Karpas-422 (cell line): ENCODE results near the gene SMOC1. TPM values are rescaled to one million over a fixed set of nuclear protein-coding genes. Genes with fewer than 3 reads are reported as not detected.

Source experiments
- DNase-seq: peaks from one replicate; pipeline ENCODE4 v3.0.0-alpha.2; 2015
- H2AFZ ChIP-seq: fragments of 200-600 bp; sonication (generic); 2 replicates; pipeline ENCODE4 v1.6.1; 2014; ENCODE audit warnings: antibody characterized with exemption, low read length, mixed read lengths
- H3K27ac ChIP-seq: fragments of 200-600 bp; sonication (generic); 2 replicates; pipeline ENCODE4 v1.5.1; 2014; ENCODE audit warnings: mild to moderate bottlenecking, low read length, moderate library complexity
- H3K27me3 ChIP-seq: fragments of 200-600 bp; sonication (generic); 2 replicates; pipeline ENCODE4 v1.6.1; 2014; ENCODE audit warnings: low read length, mixed read lengths
- H3K36me3 ChIP-seq: fragments of 200-600 bp; sonication (generic); 2 replicates; pipeline ENCODE4 v1.6.1; 2014; ENCODE audit warnings: low read length, mixed read lengths; ENCODE audit not compliant: insufficient read depth
- H3K4me1 ChIP-seq: fragments of 200-600 bp; sonication (generic); 2 replicates; pipeline ENCODE4 v1.6.1; 2014; ENCODE audit warnings: mild to moderate bottlenecking, low read length, mixed read lengths
- H3K4me2 ChIP-seq: fragments of 200-600 bp; sonication (generic); 2 replicates; pipeline ENCODE4 v1.6.1; 2014; ENCODE audit warnings: low read length, low read depth, mild to moderate bottlenecking; ENCODE audit not compliant: poor library complexity, severe bottlenecking
- H3K4me3 ChIP-seq: fragments of 200-600 bp; sonication (generic); 2 replicates; pipeline ENCODE4 v1.5.1; 2014; ENCODE audit warnings: mild to moderate bottlenecking, antibody characterized with exemption, low read length, mixed read lengths
- H3K79me2 ChIP-seq: fragments of 200-600 bp; sonication (generic); 2 replicates; pipeline ENCODE4 v1.6.1; 2014; ENCODE audit warnings: mild to moderate bottlenecking, low read length, mixed read lengths
- H3K9ac ChIP-seq: fragments of 200-600 bp; sonication (generic); 2 replicates; pipeline ENCODE4 v1.6.0; 2014; ENCODE audit warnings: low read length
- H3K9me2 ChIP-seq: fragments of 200-600 bp; sonication (generic), shearing (Covaris generic); replicated peaks from 2 replicates; pipeline ENCODE4 v1.6.0; 2014; ENCODE audit warnings: mild to moderate bottlenecking, low read length, moderate library complexity; ENCODE audit not compliant: insufficient read depth
- H3K9me3 ChIP-seq: fragments of 300-700, 200-600 bp; sonication (generic); 2 replicates; pipeline ENCODE4 v1.6.1; 2014; ENCODE audit warnings: low read length, mixed read lengths
- H4K20me1 ChIP-seq: fragments of 200-600 bp; sonication (generic); 2 replicates; pipeline ENCODE4 v1.6.1; 2014; ENCODE audit warnings: mild to moderate bottlenecking, antibody characterized with exemption, low read length, low read depth; ENCODE audit not compliant: insufficient read depth
- total RNA-seq: library from RNA; depleted of rRNA; stranded (reverse); fragments of >200 nt; shearing (Covaris generic); gene quantifications from 2 replicates; pipeline ENCODE4 v1.2.3, GENCODE V29; 2014; ENCODE audit warnings: low replicate concordance

The SMOC1 gene
- total RNA-seq, 1 experiment from 2014 or later, result not detected

GRCh38 chr14:69980457-69981425, 101.5 kb downstream of the SMOC1 start:
- no peak overlapping the region for H3K4me3 ChIP-seq
- no peak overlapping the region for H3K4me2 ChIP-seq
- H3K4me1 ChIP-seq, result no peaks in the 10 kb centered on the region
- H3K79me2 ChIP-seq, result no peaks in the 10 kb centered on the region
- H2AFZ ChIP-seq, result no peak overlapping the region
- H4K20me1 ChIP-seq, result no peaks in the 10 kb centered on the region
- no peaks in the 10 kb centered on the region for H3K9me2 ChIP-seq
- no peaks in the 10 kb centered on the region for H3K9me3 ChIP-seq
- no peaks in the 10 kb centered on the region for H3K27me3 ChIP-seq
- DNase-seq, result no peak
- no peak overlapping the region for H3K27ac ChIP-seq
- no peak overlapping the region for H3K9ac ChIP-seq
- no peaks in the 10 kb centered on the region for H3K36me3 ChIP-seq

- DNase-seq, result no peak
- Histone ChIP-seq H4K20me1 (no peaks in the 10 kb centered on the region), H3K79me2 (no peaks in the 10 kb centered on the region), H3K4me2 (no peak overlapping the region), H3K9ac (no peak overlapping the region), H3K4me3 (no peak overlapping the region), H3K9me3 (no peaks in the 10 kb centered on the region), H3K36me3 (no peaks in the 10 kb centered on the region), H3K4me1 (no peaks in the 10 kb centered on the region), H3K27ac (no peak overlapping the region), H2AFZ (no peak overlapping the region), H3K9me2 (no peaks in the 10 kb centered on the region), H3K27me3 (no peaks in the 10 kb centered on the region)
Measured at GRCh38 chr14:69982220-69982839, 103.1 kb downstream of the SMOC1 start.

- H3K4me1 ChIP-seq, result no peaks in the 10 kb centered on the region
- no peaks in the 10 kb centered on the region for H4K20me1 ChIP-seq
Measured at GRCh38 chr14:69982886-69983285, 103.7 kb downstream of the SMOC1 start.

GRCh38 chr14:69983317-69983716, 104.1 kb downstream of the SMOC1 start:
- Histone ChIP-seq H3K9ac (no peak overlapping the region), H4K20me1 (no peaks in the 10 kb centered on the region), H3K79me2 (no peaks in the 10 kb centered on the region), H3K27me3 (no peaks in the 10 kb centered on the region), H3K4me2 (no peak overlapping the region), H3K36me3 (no peaks in the 10 kb centered on the region), H3K27ac (no peak overlapping the region), H3K9me2 (no peaks in the 10 kb centered on the region), H3K9me3 (no peaks in the 10 kb centered on the region), H3K4me3 (no peak overlapping the region), H3K4me1 (no peaks in the 10 kb centered on the region), H2AFZ (no peak overlapping the region)
- no peak for DNase-seq

More at GRCh38 chr14:69982886-69983285, 103.7 kb downstream of the SMOC1 start:
- DNase-seq, result no peak
- Histone ChIP-seq H3K79me2 (no peaks in the 10 kb centered on the region), H3K27me3 (no peaks in the 10 kb centered on the region), H3K9me3 (no peaks in the 10 kb centered on the region), H3K9me2 (no peaks in the 10 kb centered on the region), H3K4me3 (no peak overlapping the region), H3K36me3 (no peaks in the 10 kb centered on the region), H2AFZ (no peak overlapping the region), H3K4me2 (no peak overlapping the region), H3K27ac (no peak overlapping the region), H3K9ac (no peak overlapping the region)

GRCh38 chr14:69985463-69985862, 106.2 kb downstream of the SMOC1 start:
- no peaks in the 10 kb centered on the region for H3K9me2 ChIP-seq

GRCh38 chr14:69986336-69986735, 107.1 kb downstream of the SMOC1 start:
- H3K4me2 ChIP-seq, result no peak overlapping the region
- H3K79me2 ChIP-seq, result no peaks in the 10 kb centered on the region
- H3K27ac ChIP-seq, result no peak overlapping the region
- H3K27me3 ChIP-seq, result no peaks in the 10 kb centered on the region
- H3K4me3 ChIP-seq, result no peak overlapping the region
- H3K4me1 ChIP-seq, result no peaks in the 10 kb centered on the region
- H3K9me2 ChIP-seq, result no peaks in the 10 kb centered on the region
- no peak for DNase-seq
- H3K36me3 ChIP-seq, result no peaks in the 10 kb centered on the region
- H3K9me3 ChIP-seq, result no peaks in the 10 kb centered on the region
- no peaks in the 10 kb centered on the region for H4K20me1 ChIP-seq
- no peak overlapping the region for H3K9ac ChIP-seq
- no peak overlapping the region for H2AFZ ChIP-seq

More at GRCh38 chr14:69985463-69985862, 106.2 kb downstream of the SMOC1 start:
- no peaks in the 10 kb centered on the region for H3K36me3 ChIP-seq
- no peaks in the 10 kb centered on the region for H4K20me1 ChIP-seq
- H3K4me3 ChIP-seq, result no peak overlapping the region
- no peaks in the 10 kb centered on the region for H3K4me1 ChIP-seq
- H2AFZ ChIP-seq, result no peak overlapping the region
- DNase-seq, result no peak
- no peaks in the 10 kb centered on the region for H3K79me2 ChIP-seq
- no peak overlapping the region for H3K27ac ChIP-seq
- no peak overlapping the region for H3K4me2 ChIP-seq
- no peak overlapping the region for H3K9ac ChIP-seq
- H3K9me3 ChIP-seq, result no peaks in the 10 kb centered on the region
- no peaks in the 10 kb centered on the region for H3K27me3 ChIP-seq

GRCh38 chr14:69987406-69988121, 108.3 kb downstream of the SMOC1 start:
- no peak overlapping the region for H3K4me2 ChIP-seq
- no peak overlapping the region for H3K27ac ChIP-seq
- H3K9ac ChIP-seq, result no peak overlapping the region
- no peaks in the 10 kb centered on the region for H3K9me2 ChIP-seq
- DNase-seq, result no peak
- H2AFZ ChIP-seq, result no peak overlapping the region
- H3K4me3 ChIP-seq, result no peak overlapping the region
- H3K9me3 ChIP-seq, result no peaks in the 10 kb centered on the region
- H3K27me3 ChIP-seq, result no peaks in the 10 kb centered on the region
- no peaks in the 10 kb centered on the region for H3K4me1 ChIP-seq
- H3K36me3 ChIP-seq, result no peaks in the 10 kb centered on the region
- H4K20me1 ChIP-seq, result no peaks in the 10 kb centered on the region
- H3K79me2 ChIP-seq, result no peaks in the 10 kb centered on the region

GRCh38 chr14:69988979-69989378, 109.8 kb downstream of the SMOC1 start:
- no peak overlapping the region for H3K4me3 ChIP-seq
- H3K27ac ChIP-seq, result no peak overlapping the region
- H3K9me3 ChIP-seq, result no peaks in the 10 kb centered on the region
- no peaks in the 10 kb centered on the region for H3K27me3 ChIP-seq
- H4K20me1 ChIP-seq, result no peaks in the 10 kb centered on the region
- no peak for DNase-seq
- H3K4me2 ChIP-seq, result no peak overlapping the region
- H3K9ac ChIP-seq, result no peak overlapping the region
- H3K4me1 ChIP-seq, result no peaks in the 10 kb centered on the region
- H2AFZ ChIP-seq, result no peak overlapping the region
- no peaks in the 10 kb centered on the region for H3K36me3 ChIP-seq
- H3K79me2 ChIP-seq, result no peaks in the 10 kb centered on the region
- no peaks in the 10 kb centered on the region for H3K9me2 ChIP-seq
